ENCODE data around the gene ARHGAP20. TPM values are rescaled to one million over a fixed set of nuclear protein-coding genes. Genes with fewer than 3 reads are reported as not detected.
"Not testable (repeated sequence)": the region's sequence is repeated elsewhere in the genome, so short reads cannot be mapped to it uniquely, and the experiment has no call there.

ARHGAP20 gene
- total RNA-seq, 2 donors from 2014 or later = 3.7 to 26.8 TPM

DNA sequence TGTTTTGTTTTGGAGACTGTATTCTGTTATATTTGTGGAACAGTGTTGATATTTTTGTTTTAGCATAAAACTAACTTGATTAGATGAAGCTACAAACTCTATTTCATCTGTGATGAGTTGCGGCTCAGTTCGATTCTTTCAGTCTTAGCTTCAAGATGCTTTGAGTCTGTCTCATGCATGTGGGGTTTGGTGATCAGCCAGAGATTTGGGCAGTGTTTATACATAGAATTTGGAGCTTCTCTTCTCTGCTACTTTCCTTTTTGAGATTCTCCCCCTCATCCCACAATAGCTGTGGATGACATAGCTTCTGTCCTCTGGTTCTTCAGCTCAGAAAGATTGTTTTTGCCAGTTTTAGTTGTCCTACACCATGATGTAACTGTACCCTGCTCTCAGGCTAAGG is 90.4 kb downstream of the ARHGAP20 start:
- DNase-seq (ENCODE audit: low spot score) = no peak
- Histone ChIP-seq H3K4me3 (no peak overlapping the region), H3K27ac (no peak overlapping the region), H3K27me3 (replicated peaks; ENCODE audit: insufficient read depth) (no peaks in the 10 kb centered on the region), H3K9me3 (no peaks in the 10 kb centered on the region), H3K36me3 (no peaks in the 10 kb centered on the region), H3K4me1 (replicated peaks) (no peaks in the 10 kb centered on the region)
- TF ChIP-seq POLR2A (IDR thresholded peaks at IDR 0.05) = no peak
- TF ChIP-seq, protein P1, sequence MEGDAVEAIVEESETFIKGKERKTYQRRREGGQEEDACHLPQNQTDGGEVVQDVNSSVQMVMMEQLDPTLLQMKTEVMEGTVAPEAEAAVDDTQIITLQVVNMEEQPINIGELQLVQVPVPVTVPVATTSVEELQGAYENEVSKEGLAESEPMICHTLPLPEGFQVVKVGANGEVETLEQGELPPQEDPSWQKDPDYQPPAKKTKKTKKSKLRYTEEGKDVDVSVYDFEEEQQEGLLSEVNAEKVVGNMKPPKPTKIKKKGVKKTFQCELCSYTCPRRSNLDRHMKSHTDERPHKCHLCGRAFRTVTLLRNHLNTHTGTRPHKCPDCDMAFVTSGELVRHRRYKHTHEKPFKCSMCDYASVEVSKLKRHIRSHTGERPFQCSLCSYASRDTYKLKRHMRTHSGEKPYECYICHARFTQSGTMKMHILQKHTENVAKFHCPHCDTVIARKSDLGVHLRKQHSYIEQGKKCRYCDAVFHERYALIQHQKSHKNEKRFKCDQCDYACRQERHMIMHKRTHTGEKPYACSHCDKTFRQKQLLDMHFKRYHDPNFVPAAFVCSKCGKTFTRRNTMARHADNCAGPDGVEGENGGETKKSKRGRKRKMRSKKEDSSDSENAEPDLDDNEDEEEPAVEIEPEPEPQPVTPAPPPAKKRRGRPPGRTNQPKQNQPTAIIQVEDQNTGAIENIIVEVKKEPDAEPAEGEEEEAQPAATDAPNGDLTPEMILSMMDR (IDR thresholded peaks at IDR 0.05) = no peak
- TF ChIP-seq POLR2AphosphoS5 (IDR thresholded peaks at IDR 0.05) = no peak
- WGBS = 60% methylated on average over 2 of the region's 2 CpGs
- intact Hi-C loops (cut with DNase I) = no loop called here

DNA sequence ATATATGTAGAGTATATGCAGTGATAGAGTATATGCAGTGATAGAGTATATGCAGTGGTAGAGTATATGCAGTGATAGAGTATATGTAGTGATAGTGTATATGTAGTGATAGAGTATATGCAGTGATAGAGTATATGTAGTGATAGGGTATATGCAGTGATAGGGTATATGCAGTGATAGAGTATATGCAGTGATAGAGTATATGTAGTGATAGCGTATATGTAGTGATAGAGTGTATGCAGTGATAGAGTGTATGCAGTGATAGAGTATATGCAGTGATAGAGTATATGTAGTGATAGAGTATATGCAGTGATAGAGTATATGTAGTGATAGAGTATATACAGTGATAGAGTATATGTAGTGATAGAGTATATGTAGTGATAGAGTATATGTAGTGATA is 92.9 kb downstream of the ARHGAP20 start:
- H3K36me3 ChIP-seq; DNase-seq (ENCODE audit: low spot score); H3K4me1 ChIP-seq (replicated peaks); intact Hi-C loops (cut with DNase I); H3K27me3 ChIP-seq (replicated peaks; ENCODE audit: insufficient read depth); H3K9me3 ChIP-seq; H3K27ac ChIP-seq; H3K4me3 ChIP-seq: not testable (repeated sequence)
- 100% methylated on average over 1 of the region's 1 CpG for WGBS

DNA sequence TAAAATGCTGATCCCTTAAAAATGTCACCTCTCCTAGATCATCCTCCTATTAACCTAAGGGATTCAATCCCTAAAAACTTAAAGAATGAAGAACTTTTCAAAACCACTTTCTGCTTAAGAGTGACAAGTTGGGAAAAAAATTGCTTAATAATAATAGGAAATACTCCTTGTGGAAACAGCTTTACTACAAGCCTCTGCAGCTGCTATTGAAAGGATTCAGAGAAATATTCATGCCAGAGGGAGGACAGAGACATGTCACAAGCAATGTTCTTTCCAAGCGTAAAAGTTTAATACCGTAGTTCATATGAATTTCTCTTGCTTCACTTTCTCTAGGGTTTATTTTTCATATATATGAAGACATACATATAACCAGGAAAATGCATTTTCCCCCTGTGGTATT is 98.2 kb downstream of the ARHGAP20 start:
- Histone ChIP-seq H3K9me3 (no peaks in the 10 kb centered on the region), H3K27me3 (replicated peaks; ENCODE audit: insufficient read depth) (no peaks in the 10 kb centered on the region), H3K27ac (no peak overlapping the region), H3K4me1 (replicated peaks) (no peaks in the 10 kb centered on the region), H3K4me3 (no peak overlapping the region), H3K36me3 (no peaks in the 10 kb centered on the region)
- DNase-seq (ENCODE audit: low spot score) = no peak
- TF ChIP-seq POLR2AphosphoS5 (IDR thresholded peaks at IDR 0.05) = no peak
- TF ChIP-seq, protein P1 (IDR thresholded peaks at IDR 0.05) = no peak
- no peak for TF ChIP-seq POLR2A (IDR thresholded peaks at IDR 0.05)
- intact Hi-C loops (cut with DNase I) = no loop called here
- WGBS = 92% methylated on average over 2 of the region's 2 CpGs

DNA sequence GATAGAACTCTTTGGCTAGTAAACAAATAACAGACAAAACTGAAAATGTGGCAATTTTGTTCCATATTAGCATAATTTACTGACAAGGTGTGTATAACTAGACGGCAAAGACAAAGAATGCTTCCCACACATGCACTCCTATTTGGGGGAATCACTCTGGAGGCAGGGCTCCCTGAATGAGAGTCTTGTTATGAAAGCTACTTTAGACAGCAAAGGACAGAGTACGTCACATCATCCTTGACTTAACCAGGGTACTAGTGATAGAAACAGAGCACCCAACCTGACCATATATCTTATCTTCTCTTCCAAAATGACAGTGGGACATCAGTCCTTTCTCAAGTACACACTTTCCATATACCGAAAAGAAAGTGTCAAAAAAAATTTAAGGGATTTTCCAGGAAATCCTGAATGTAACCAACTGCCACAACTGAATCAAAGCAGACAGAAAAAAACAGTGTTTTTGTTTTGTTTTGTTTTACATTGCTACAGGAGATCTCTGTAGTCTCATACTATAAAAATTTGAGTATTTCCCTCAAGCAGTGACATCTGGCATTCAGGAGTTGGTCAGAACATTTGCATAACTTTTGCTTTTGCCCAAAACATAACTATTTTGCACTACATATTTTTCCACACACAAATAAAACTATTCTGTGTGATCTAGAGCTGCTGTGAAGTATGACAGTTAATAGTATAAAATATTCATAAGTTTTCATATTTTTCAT is 98.9 kb downstream of the ARHGAP20 start:
- Histone ChIP-seq H3K27ac (no peak overlapping the region), H3K27me3 (replicated peaks; ENCODE audit: insufficient read depth) (no peaks in the 10 kb centered on the region), H3K4me3 (no peak overlapping the region), H3K36me3 (no peaks in the 10 kb centered on the region), H3K4me1 (replicated peaks) (no peaks in the 10 kb centered on the region), H3K9me3 (no peaks in the 10 kb centered on the region)
- intact Hi-C loops (cut with DNase I) = no loop called here
- 79% methylated on average over 3 of the region's 3 CpGs for WGBS
- DNase-seq (ENCODE audit: low spot score) = no peak
- TF ChIP-seq POLR2A (IDR thresholded peaks at IDR 0.05) = no peak
- TF ChIP-seq, protein P1 (IDR thresholded peaks at IDR 0.05) = no peak
- no peak for TF ChIP-seq POLR2AphosphoS5 (IDR thresholded peaks at IDR 0.05)

DNA sequence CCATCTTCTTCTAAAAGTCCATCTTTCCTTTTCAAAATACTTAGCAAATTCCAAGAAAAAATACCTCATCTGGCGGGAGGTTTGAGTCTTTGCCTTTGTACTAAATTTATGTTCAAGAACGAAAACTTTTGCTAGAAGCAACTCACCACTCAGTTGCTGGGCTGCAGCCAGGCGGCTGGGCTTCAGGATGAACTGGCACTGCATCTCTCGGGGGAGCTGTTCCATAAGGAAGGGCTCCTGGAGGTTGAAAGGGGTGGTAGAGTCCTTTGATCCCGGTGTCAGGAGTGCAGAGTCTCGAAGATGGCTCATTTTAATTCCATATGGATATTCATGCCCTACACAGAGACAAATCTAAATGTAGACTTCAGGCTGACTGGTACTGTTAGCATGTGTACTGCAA is 105.8 kb downstream of the ARHGAP20 start:
- intact Hi-C loops (cut with DNase I) = no loop called here
- no peak for DNase-seq (ENCODE audit: low spot score)
- WGBS = 41% methylated on average over 6 of the region's 6 CpGs

More for the DNA sequence above, 105.8 kb downstream of the ARHGAP20 start:
- TF ChIP-seq POLR2AphosphoS5 (IDR thresholded peaks at IDR 0.05) (no peak), POLR2A (IDR thresholded peaks at IDR 0.05) (no peak)
- TF ChIP-seq, protein P1 (IDR thresholded peaks at IDR 0.05) = no peak
- H3K36me3 ChIP-seq = no peaks in the 10 kb centered on the region
- no peaks in the 10 kb centered on the region for H3K27me3 ChIP-seq (replicated peaks; ENCODE audit: insufficient read depth)
- H3K4me1 ChIP-seq (replicated peaks) = no peaks in the 10 kb centered on the region
- H3K4me3 ChIP-seq = no peak overlapping the region
- H3K27ac ChIP-seq = no peak overlapping the region
- no peaks in the 10 kb centered on the region for H3K9me3 ChIP-seq

All from prostate gland (tissue), 2 donors.